Activated CD8-positive, alpha-beta memory T cell treated with anti-CD3 and anti-CD28 coated beads for 36 hours (primary cell): Measurements from ENCODE around the gene CCDC88B. TPM values are rescaled to one million over a fixed set of nuclear protein-coding genes. Genes with fewer than 3 reads are reported as not detected.

Source experiments
- CTCF ChIA-PET: fragments of 350-600 bp; sonication (Branson Sonifier 250); formaldehyde crosslinking; loops from one replicate; lab custom pipeline; 2021; ENCODE audit warnings: antibody characterized with exemption; lab: Charles Lee
- POLR2A ChIA-PET: fragments of 350-600 bp; sonication (Branson Sonifier 250); formaldehyde crosslinking; loops from one replicate; lab custom pipeline; 2021; ENCODE audit warnings: antibody characterized with exemption; lab: Charles Lee
- total RNA-seq, 2 experiments: library from RNA; stranded (reverse); gene quantifications; one replicate each; pipeline ENCODE4 v1.2.3, GENCODE V29; 2021

The CCDC88B gene
- total RNA-seq, 2 experiments from 2014 or later = 93.7 to 94.7 TPM

- CTCF ChIA-PET = no interaction called here
- POLR2A ChIA-PET = no interaction called here
Measured at GRCh38 chr11:64379817-64380709, 40.1 kb downstream of the CCDC88B start.

- CTCF ChIA-PET = no interaction called here
- POLR2A ChIA-PET = interaction anchor here (0.7 kb wide), 1 partner anchor 18 kb away, joined by 5 read pairs; no protein-coding TSS in a partner anchor
Measured at GRCh38 chr11:64381350-64381749, 41.3 kb downstream of the CCDC88B start.

DNA sequence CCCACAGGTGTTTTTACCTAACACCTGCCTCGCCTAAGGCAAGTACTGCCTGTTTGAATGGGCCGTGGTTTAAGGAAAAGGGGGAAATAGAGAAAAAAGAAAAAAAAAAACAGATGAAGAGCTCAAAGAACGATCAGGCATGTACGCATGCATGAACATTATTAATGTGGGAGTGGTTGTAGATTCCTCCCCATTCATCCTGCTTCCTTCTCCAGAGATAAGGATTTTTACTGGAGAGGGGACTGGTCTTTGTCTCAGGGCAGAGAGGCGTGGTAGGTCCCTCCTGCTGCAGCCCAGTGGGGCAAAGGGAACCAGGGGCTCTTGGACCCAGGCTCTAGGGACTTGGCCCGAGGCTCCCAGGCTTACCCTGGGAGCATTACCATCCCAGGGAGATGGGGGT lies 42.0 kb downstream of the CCDC88B start:
- ChIA-PET CTCF (no interaction called here), POLR2A (no interaction called here)

- ChIA-PET POLR2A (no interaction called here), CTCF (no interaction called here)
Measured at GRCh38 chr11:64382586-64382985, 42.6 kb downstream of the CCDC88B start.

GRCh38 chr11:64383580-64383979 lies 43.6 kb downstream of the CCDC88B start:
- CTCF ChIA-PET = no interaction called here

DNA sequence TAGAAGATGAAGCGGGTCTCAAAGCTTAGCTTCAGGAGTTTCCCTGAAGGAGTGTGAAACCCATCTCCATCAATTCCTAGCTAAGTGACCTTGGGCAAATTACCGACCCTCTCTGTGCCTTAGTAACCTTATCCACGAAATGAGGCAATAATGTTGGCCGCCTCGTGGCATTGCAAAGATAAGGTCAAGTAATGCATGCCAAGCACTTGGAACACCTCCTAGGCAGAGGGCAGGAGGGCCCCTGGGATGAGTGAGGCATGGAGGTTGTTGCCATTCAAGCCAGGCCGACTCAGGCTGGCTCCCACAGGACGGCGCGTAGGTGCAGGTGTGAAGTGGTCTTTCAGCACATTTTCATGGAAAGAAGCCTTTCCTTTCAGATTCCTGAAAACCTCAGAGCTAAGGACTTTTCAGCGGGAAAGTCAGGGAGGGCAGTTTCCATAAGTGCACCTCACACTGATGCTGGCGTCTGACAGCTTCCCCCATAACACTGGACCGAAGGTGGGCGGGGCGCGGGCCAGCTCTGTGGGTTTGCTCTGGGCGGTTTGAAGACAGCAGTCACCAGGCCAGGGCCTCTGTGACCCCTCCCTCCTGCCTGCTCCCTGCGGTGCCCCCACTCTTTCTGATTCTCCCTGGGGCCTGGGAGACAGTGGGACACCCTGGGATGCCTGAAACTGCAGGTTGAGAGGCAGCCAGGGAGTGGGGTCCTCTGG lies 44.2 kb downstream of the CCDC88B start:
- ChIA-PET CTCF (interaction anchor here (0.6 kb wide), 1 partner anchor 400 kb away, joined by 3 read pairs; no protein-coding TSS in a partner anchor), POLR2A (no interaction called here)

More at GRCh38 chr11:64383580-64383979, 43.6 kb downstream of the CCDC88B start:
- POLR2A ChIA-PET = no interaction called here

- CTCF ChIA-PET = no interaction called here
- POLR2A ChIA-PET = no interaction called here
Measured at GRCh38 chr11:64384981-64385944, 45.3 kb downstream of the CCDC88B start.

DNA sequence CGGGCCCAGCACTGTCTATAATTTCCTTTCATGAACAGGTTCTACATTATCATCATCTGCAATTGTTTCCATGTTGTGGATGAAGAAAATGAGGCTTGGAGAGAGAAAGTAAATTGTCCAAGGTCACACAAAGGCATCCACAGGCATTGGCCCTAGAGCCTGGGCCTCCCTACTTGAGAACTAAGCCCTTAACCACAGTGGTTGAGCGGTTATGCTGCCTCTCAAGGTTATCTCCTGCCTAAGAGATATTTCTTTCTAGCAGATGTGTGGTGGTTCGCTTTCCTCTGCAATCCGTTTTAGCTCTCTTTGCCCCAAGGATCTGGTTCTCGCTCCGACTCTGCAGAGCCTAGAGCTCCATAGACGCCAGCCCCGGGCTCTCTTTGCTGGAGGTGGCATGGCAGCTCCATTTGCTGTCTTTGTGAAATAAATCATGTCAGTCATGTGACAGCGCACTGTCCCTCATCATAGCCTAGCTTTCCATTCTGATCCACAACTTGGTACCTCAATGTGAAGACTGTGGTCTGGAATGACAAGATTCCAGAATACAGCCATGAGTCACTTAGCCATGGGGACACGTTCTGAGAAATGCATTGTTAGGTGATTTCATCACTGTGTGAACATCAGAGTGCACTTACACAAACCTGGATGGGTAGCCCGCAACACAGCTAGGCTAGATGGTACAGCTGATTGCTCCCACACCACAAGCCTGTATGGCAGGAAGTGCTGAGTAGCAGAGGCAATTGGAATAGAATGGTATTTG lies 46.1 kb downstream of the CCDC88B start:
- POLR2A ChIA-PET = no interaction called here
- CTCF ChIA-PET = no interaction called here

- POLR2A ChIA-PET = no interaction called here
Measured at GRCh38 chr11:64387916-64388315, 47.9 kb downstream of the CCDC88B start.

GRCh38 chr11:64388894-64389293 lies 48.9 kb downstream of the CCDC88B start:
- ChIA-PET POLR2A (no interaction called here), CTCF (no interaction called here)

More at GRCh38 chr11:64387916-64388315, 47.9 kb downstream of the CCDC88B start:
- CTCF ChIA-PET = no interaction called here

GRCh38 chr11:64389851-64390250 lies 49.8 kb downstream of the CCDC88B start:
- POLR2A ChIA-PET = no interaction called here
- CTCF ChIA-PET = no interaction called here

- POLR2A ChIA-PET = no interaction called here
Measured at GRCh38 chr11:64390558-64390957, 50.6 kb downstream of the CCDC88B start.

DNA sequence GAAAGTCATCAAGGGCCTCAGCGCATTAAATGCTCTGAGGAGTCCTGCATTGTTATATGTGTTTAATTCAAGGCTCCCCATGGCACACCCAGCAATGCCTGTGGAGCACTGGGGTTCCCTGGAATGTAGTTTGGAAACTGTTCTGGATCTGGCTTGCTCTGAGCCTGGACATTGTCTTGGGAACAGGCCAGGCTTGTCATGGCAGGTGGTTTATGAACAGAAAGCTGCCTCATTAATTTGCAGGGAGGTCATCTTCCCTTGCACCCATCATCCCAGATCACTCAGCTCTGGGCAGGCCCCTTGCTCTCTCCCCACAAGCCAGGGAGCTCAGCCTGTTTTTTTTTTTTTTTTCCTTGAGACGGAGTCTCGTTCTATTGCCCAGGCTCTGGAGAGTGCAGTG lies 51.8 kb downstream of the CCDC88B start:
- ChIA-PET CTCF (interaction anchor here (1.7 kb wide), 1 partner anchor 58 kb away, joined by 4 read pairs; no protein-coding TSS in a partner anchor), POLR2A (no interaction called here)

More at GRCh38 chr11:64390558-64390957, 50.6 kb downstream of the CCDC88B start:
- CTCF ChIA-PET = interaction anchor here (0.7 to 0.8 kb wide), 2 partner anchors 30 to 269 kb away, joined by 4 to 5 read pairs; no protein-coding TSS in a partner anchor

GRCh38 chr11:64395545-64396078 lies 55.6 kb downstream of the CCDC88B start:
- ChIA-PET CTCF (no interaction called here), POLR2A (no interaction called here)

- CTCF ChIA-PET = no interaction called here
- POLR2A ChIA-PET = no interaction called here
Measured at GRCh38 chr11:64396079-64396591, 56.1 kb downstream of the CCDC88B start.

GRCh38 chr11:64400102-64400501 lies 60.1 kb downstream of the CCDC88B start:
- ChIA-PET POLR2A (no interaction called here), CTCF (no interaction called here)

DNA sequence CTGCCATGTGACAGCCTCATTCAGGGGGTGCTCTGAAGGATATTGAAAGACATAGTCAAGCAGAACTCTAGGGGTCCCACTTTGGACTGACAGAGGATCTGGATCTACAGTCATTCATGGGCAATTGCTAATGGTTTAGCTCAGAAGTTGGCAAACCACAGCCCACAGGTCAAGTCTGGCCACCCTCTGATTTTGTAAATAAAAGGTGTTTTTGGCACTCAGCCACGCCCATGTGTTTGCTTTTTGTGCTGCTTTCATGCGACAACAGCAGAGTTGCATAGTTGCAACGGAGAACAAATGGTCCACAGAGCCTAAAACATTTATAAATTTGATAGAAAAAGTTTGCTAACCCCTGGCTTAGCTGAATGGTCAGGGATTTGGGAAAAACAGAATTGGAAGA lies 60.7 kb downstream of the CCDC88B start:
- POLR2A ChIA-PET = no interaction called here
- CTCF ChIA-PET = no interaction called here

DNA sequence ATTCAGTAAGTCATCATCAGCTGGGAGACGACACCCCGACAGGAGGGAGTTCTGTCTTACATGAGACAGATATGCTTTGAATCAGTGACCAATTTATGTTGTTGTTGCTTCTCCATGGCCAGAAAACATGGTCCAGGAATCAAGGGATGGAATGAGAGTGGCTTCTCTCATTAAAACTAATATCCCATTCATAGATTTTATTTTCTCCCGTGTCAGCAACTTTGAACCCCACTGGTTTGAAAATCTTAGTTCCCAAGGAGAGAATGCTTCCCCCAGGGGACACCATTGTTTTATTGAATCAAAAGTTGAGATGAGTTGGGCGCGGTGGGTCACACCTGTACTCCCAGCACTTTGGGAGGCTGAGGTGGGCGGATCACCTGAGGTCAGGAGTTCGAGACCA lies 61.8 kb downstream of the CCDC88B start:
- CTCF ChIA-PET = no interaction called here
- POLR2A ChIA-PET = no interaction called here
